H9 (cell line): Measurements from ENCODE around the gene OR8B4. TPM values are rescaled to one million over a fixed set of nuclear protein-coding genes. Genes with fewer than 3 reads are reported as not detected.

Experiments used
- DNase-seq: peaks from one replicate; pipeline ENCODE4 v3.0.0-alpha.2; 2017
- H2AFZ ChIP-seq: one replicate; pipeline ENCODE4 v1.6.1; 2013; ENCODE audit warnings: mild to moderate bottlenecking, low read length, control low read depth, moderate library complexity
- H2AK5ac ChIP-seq: 2 replicates; pipeline ENCODE4 v1.6.1; 2013; ENCODE audit warnings: low read length, control low read depth, mixed read lengths; ENCODE audit not compliant: insufficient read length
- H2BK120ac ChIP-seq: one replicate; pipeline ENCODE4 v1.6.1; 2013; ENCODE audit warnings: low read depth, mild to moderate bottlenecking, low read length, control low read depth, inconsistent platforms; ENCODE audit not compliant: poor library complexity, severe bottlenecking
- H2BK12ac ChIP-seq: 2 replicates; pipeline ENCODE4 v1.6.1; 2013; ENCODE audit warnings: low read length, control low read depth, mixed read lengths, low read depth; ENCODE audit not compliant: insufficient read length
- H2BK15ac ChIP-seq: 2 replicates; pipeline ENCODE4 v1.6.1; 2013; ENCODE audit warnings: low read depth, low read length, control low read depth
- H2BK20ac ChIP-seq: one replicate; pipeline ENCODE4 v1.6.1; 2013; ENCODE audit warnings: low read depth, mild to moderate bottlenecking, low read length, control low read depth, inconsistent platforms; ENCODE audit not compliant: poor library complexity, severe bottlenecking
- H2BK5ac ChIP-seq: 2 replicates; pipeline ENCODE4 v1.6.1; 2013; ENCODE audit warnings: low read length, control low read depth, mixed read lengths; ENCODE audit not compliant: insufficient read length
- H3K14ac ChIP-seq: 2 replicates; pipeline ENCODE4 v1.6.1; 2013; ENCODE audit warnings: low read length, control low read depth; ENCODE audit not compliant: insufficient read depth
- H3K18ac ChIP-seq: 2 replicates; pipeline ENCODE4 v1.6.1; 2013; ENCODE audit warnings: low read depth, mild to moderate bottlenecking, mixed read lengths, low read length, control low read depth; ENCODE audit not compliant: insufficient read length
- H3K23ac ChIP-seq: 2 replicates; pipeline ENCODE4 v1.6.1; 2013; ENCODE audit warnings: low read length, control low read depth, mixed read lengths, low read depth; ENCODE audit not compliant: insufficient read length
- H3K23me2 ChIP-seq: 2 replicates; pipeline ENCODE4 v1.6.1; 2013; ENCODE audit warnings: low read depth, mild to moderate bottlenecking, mixed read lengths, low read length, control low read depth; ENCODE audit not compliant: insufficient read length, poor library complexity, severe bottlenecking
- H3K27ac ChIP-seq: 2 replicates; pipeline ENCODE4 v1.5.1; 2013; ENCODE audit warnings: low read length, control low read depth, mixed read lengths, low read depth; ENCODE audit not compliant: insufficient read length
- H3K27me3 ChIP-seq: 2 replicates; pipeline ENCODE4 v1.6.1; 2013; ENCODE audit warnings: low read length, control low read depth, inconsistent platforms; ENCODE audit not compliant: insufficient read depth
- H3K4ac ChIP-seq: 2 replicates; pipeline ENCODE4 v1.6.1; 2013; ENCODE audit warnings: low read depth, mild to moderate bottlenecking, control low read depth, inconsistent platforms, low read length, moderate library complexity
- H3K4me1 ChIP-seq: 2 replicates; pipeline ENCODE4 v1.6.1; 2013; ENCODE audit warnings: low read length, control low read depth, inconsistent platforms; ENCODE audit not compliant: insufficient read depth
- H3K4me2 ChIP-seq: 2 replicates; pipeline ENCODE4 v1.6.1; 2013; ENCODE audit warnings: low read length, control low read depth, mixed read lengths; ENCODE audit not compliant: insufficient read length, insufficient read depth
- H3K56ac ChIP-seq: 2 replicates; pipeline ENCODE4 v1.6.1; 2013; ENCODE audit warnings: low read depth, mild to moderate bottlenecking, mixed read lengths, low read length, control low read depth; ENCODE audit not compliant: insufficient read length
- H3K79me1 ChIP-seq: 2 replicates; pipeline ENCODE4 v1.6.1; 2013; ENCODE audit warnings: low read depth, mild to moderate bottlenecking, moderate library complexity, low read length, control low read depth, inconsistent platforms; ENCODE audit not compliant: insufficient read depth, poor library complexity, severe bottlenecking
- H3K79me2 ChIP-seq: 2 replicates; pipeline ENCODE4 v1.6.1; 2013; ENCODE audit warnings: low read length, control low read depth, inconsistent platforms; ENCODE audit not compliant: insufficient read depth
- H3K9ac ChIP-seq: 2 replicates; pipeline ENCODE4 v1.6.1; 2013; ENCODE audit warnings: low read length, control low read depth, mixed read lengths; ENCODE audit not compliant: insufficient read length; ENCODE audit errors: extremely low read depth
- H3K9me3 ChIP-seq: one replicate; pipeline ENCODE4 v1.6.1; 2013; ENCODE audit warnings: low read depth, low read length, inconsistent platforms; ENCODE audit not compliant: control insufficient read depth
- H3T11ph ChIP-seq: one replicate; pipeline ENCODE4 v1.6.1; 2013; ENCODE audit warnings: mild to moderate bottlenecking, low read length, control low read depth, inconsistent platforms
- H4K20me1 ChIP-seq: one replicate; pipeline ENCODE4 v1.6.1; 2013; ENCODE audit not compliant: control insufficient read depth, insufficient read length, insufficient read depth
- H4K5ac ChIP-seq: 2 replicates; pipeline ENCODE4 v1.6.1; 2013; ENCODE audit warnings: low read depth, mild to moderate bottlenecking, mixed read lengths, low read length, control low read depth; ENCODE audit not compliant: insufficient read length
- H4K8ac ChIP-seq: replicated peaks from 2 replicates; pipeline ENCODE4 v1.6.1; 2013; ENCODE audit warnings: low read length, control low read depth, mixed read lengths, low read depth; ENCODE audit not compliant: insufficient read length
- H4K91ac ChIP-seq: 2 replicates; pipeline ENCODE4 v1.6.1; 2013; ENCODE audit warnings: low read depth, mild to moderate bottlenecking, moderate library complexity, mixed read lengths, low read length, control low read depth; ENCODE audit not compliant: insufficient read length
- H3K27ac Mint-ChIP-seq, 3 experiments: 2 replicates in 2 of 3; 3 replicates in 1 of 3; pipeline ENCODE4 v1.8.0; 2020 to 2021; ENCODE audit warnings: mixed read lengths in 3 of 3, mild to moderate bottlenecking in 1 of 3, moderate library complexity in 1 of 3
- H3K27me3 Mint-ChIP-seq: 2 replicates; pipeline ENCODE4 v1.8.0; 2021; ENCODE audit warnings: low read depth, mild to moderate bottlenecking, moderate library complexity, mixed read lengths
- H3K36me3 Mint-ChIP-seq, 3 experiments: 2 replicates in 2 of 3; 3 replicates in 1 of 3; pipeline ENCODE4 v1.8.0; 2020 to 2021; ENCODE audit warnings: low read depth in 3 of 3, mixed read lengths in 3 of 3; ENCODE audit not compliant: insufficient read depth in 1 of 3
- H3K4me1 Mint-ChIP-seq, 2 experiments: 2 replicates each; pipeline ENCODE4 v1.8.0; 2020; ENCODE audit warnings: mixed read lengths in 2 of 2
- H3K4me3 Mint-ChIP-seq, 2 experiments: 2 replicates in 1 of 2; 3 replicates in 1 of 2; pipeline ENCODE4 v1.8.0; 2020 to 2021; ENCODE audit warnings: mild to moderate bottlenecking in 2 of 2, mixed read lengths in 2 of 2, moderate library complexity in 1 of 2
- H3K9me3 Mint-ChIP-seq, 2 experiments: 2 replicates in 1 of 2; 3 replicates in 1 of 2; pipeline ENCODE4 v1.8.0; 2020; ENCODE audit warnings: mild to moderate bottlenecking in 2 of 2, mixed read lengths in 2 of 2, moderate library complexity in 1 of 2
- CTCF ChIP-seq: fragments of 200-600 bp; sonication (generic); conservative IDR thresholded peaks from 3 replicates; pipeline ENCODE4 v1.8.0; 2021; ENCODE audit warnings: antibody characterized with exemption, mild to moderate bottlenecking
- WGBS: extraction: QIAGEN DNeasy Blood & Tissue Kit; methylation state at CpG from one replicate; pipeline ENCODE4 v1.1.7; 2013; ENCODE audit warnings: missing lambda C conversion rate, low lambda C conversion rate, mixed read lengths; ENCODE audit not compliant: insufficient read length; ENCODE audit errors: extremely low coverage; 5-methylcytosine and 5-hydroxymethylcytosine counted together
- total RNA-seq: library from RNA; stranded (reverse); gene quantifications from 2 replicates; pipeline ENCODE4 v1.2.1, GENCODE V29; 2021

OR8B4 gene
- total RNA-seq, 1 experiment from 2014 or later, result not detected

- no peak; the same call in 2 of the 3 replicates for TF ChIP-seq CTCF
- Histone ChIP-seq H2BK12ac (no peak overlapping the region), H2BK20ac (no peak overlapping the region), H3K79me2 (no peaks in the 10 kb centered on the region), H2AK5ac (no peak overlapping the region), H3K23me2 (no peaks in the 10 kb centered on the region), H3K4me2 (no peak overlapping the region), H3K27ac (no peak overlapping the region), H3K18ac (no peak overlapping the region), H3K9ac (no peak overlapping the region), H3K4ac (no peak overlapping the region), H4K91ac (no peak overlapping the region), H2BK5ac (no peak overlapping the region), H3K27me3 (no peaks in the 10 kb centered on the region), H3K4me1 (no peaks in the 10 kb centered on the region), H4K8ac (no peak overlapping the region), H3K79me1 (no peaks in the 10 kb centered on the region), H2BK120ac (no peak overlapping the region), H3K23ac (no peak overlapping the region), H2AFZ (no peak overlapping the region), H3K9me3 (no peaks in the 10 kb centered on the region), H3T11ph (no peak overlapping the region), H2BK15ac (no peak overlapping the region), H3K56ac (no peak overlapping the region), H3K14ac (no peak overlapping the region), H4K20me1 (no peaks in the 10 kb centered on the region), H4K5ac (no peak overlapping the region)
- peaks cover 4% of the 10 kb centered on the region in 2 experiments; a peak in 2 of 4 replicates for H3K4me1 Mint-ChIP-seq
- H3K9me3 Mint-ChIP-seq, result peaks cover 0 to 3% of the 10 kb centered on the region in 2 experiments; a peak in 3 of 5 replicates
- no peaks in the 10 kb centered on the region; the same call in none of the 2 replicates for H3K27me3 Mint-ChIP-seq
- H3K36me3 Mint-ChIP-seq, result 0 out of 7 replicates have a peak, but pooled peaks cover 0 to 5% (median 0%) of the 10 kb centered on the region in 3 experiments
- no CpG with 5 or more reads among the region's 5 CpGs for WGBS
- H3K4me3 Mint-ChIP-seq, result no peak overlapping the region
- no peak for DNase-seq
- H3K27ac Mint-ChIP-seq, result no peak overlapping the region
These were observed 39.3 kb upstream of the OR8B4 start for GRCh38 chr11:124463990-124464389.
